Activated naive CD4-positive, alpha-beta T cell treated with anti-CD3 and anti-CD28 coated beads, Interleukin-2, amount 50 U/mL, for 16 hours (primary cell): Measurements from ENCODE around the gene NEU4.
A peak's percentile ranks its signal among the peaks of the same experiment; 100 is the strongest.
"Not testable (repeated sequence)": the region's sequence is repeated elsewhere in the genome, so short reads cannot be mapped to it uniquely, and the experiment has no call there.

Experiments
- DNase-seq: peaks from one replicate; pipeline ENCODE4 v3.0.0-alpha.2; 2020

NEU4 gene

DNA sequence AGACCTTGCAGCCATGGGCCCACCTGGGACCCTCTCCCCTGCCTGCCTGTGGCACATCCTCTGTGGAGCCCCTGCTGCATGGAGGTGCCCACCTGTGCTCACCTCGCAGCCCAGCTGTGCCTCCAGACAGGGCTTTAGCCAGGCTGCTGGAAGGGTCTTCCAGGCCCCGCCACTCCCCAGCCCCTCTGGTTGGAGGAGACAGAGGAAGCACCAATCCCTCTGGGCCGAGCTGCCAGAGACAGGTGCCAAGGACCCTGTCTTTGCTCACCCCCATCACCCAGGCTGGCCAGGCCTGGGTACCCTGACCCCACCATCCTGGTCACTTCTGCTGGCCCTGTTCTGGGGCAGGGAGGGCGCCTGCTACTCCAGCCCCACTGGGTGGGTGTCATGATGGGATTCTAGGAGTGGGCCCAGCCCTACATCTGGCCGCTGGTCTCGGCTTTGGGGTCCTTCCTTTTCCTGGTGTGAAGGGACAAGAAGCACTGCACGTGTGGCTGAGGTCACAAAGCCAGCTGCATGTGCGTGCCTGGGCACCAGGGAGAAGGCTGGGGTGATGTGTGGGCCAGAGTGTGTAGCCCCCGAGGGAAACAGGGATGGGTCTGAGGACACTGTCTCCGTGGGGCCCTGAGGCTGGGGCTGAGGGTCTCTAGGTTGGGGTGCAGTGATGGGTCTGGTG, 9.3 kb upstream of the NEU4 start:
- no peak for DNase-seq

GRCh38 chr2:241800198-241800903, 8.6 kb upstream of the NEU4 start:
- not testable (repeated sequence) for DNase-seq

- DNase-seq = no peak
These were observed 7.2 kb upstream of the NEU4 start for GRCh38 chr2:241801611-241802420.

- no peak for DNase-seq
These were observed 6.3 kb upstream of the NEU4 start for GRCh38 chr2:241802421-241803318.

GRCh38 chr2:241803387-241804325, 5.3 kb upstream of the NEU4 start:
- DNase-seq = peak; percentile 44

GRCh38 chr2:241804326-241805229, 4.4 kb upstream of the NEU4 start:
- DNase-seq = peak; percentile 13

- not testable (repeated sequence) for DNase-seq
These were observed 2.8 kb upstream of the NEU4 start for GRCh38 chr2:241806217-241806616.

- no peak for DNase-seq
These were observed 807 bp upstream of the NEU4 start for GRCh38 chr2:241808051-241808720.

GRCh38 chr2:241809383-241810306, 652 bp downstream of the NEU4 start:
- DNase-seq = no peak

- no peak for DNase-seq
These were observed 1.6 kb downstream of the NEU4 start for GRCh38 chr2:241810307-241811200.

- no peak for DNase-seq
These were observed 2.4 kb downstream of the NEU4 start for GRCh38 chr2:241811201-241811951.

- no peak for DNase-seq
These were observed 3.1 kb downstream of the NEU4 start for GRCh38 chr2:241811952-241812729.

DNA sequence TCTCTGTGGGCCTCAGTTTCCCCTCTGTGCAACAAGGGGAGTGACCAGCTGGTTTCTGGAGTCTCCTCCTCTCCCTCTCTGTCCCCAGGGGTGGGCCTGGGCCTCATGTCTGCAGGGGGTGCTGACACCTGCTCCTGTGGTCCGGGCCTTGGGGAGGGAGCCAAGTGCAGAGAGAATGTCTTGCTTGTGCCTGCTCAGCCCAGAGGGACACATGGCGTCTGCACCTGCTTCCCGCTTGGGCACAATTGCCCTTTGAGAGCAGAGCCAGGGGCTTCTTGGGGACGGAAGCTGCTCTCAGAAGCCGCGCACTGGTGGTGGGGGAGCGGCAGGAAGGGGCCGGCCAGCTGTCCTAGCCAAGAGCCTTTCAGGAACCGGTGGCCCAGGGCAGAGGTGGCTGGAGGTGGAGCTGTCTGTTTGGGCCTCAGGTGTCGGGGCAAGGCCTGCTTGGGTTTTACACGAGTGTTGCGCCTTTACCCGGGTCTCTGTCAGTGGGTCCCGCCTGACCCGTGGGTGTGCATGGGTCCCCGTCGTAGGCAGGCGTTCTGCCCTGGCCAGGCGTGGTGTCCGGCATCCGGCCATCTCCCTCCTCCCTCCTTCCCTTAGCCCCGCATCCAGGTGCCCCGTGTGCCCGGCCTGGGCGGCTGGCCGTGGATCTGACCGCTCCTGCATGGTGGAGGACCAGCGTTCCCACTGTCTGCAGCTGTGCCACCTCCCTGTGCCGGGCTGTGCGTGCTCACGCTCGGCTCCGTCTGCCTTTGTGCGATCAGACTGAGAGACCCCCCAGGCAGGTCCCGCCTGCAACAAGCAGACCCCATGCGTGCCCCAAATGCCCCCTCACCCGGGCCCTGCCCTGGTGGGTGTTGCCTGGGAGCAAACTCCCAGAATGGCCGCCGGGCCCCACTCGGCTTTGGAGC, 4.0 kb downstream of the NEU4 start:
- DNase-seq = no peak

- no peak for DNase-seq
These were observed 4.8 kb downstream of the NEU4 start for GRCh38 chr2:241813644-241814392.
